GF-D8 (cell line): ENCODE measurements around the gene ZBP1.
A peak's percentile ranks its signal among the peaks of the same experiment; 100 is the strongest.

Experiments used
- DNase-seq: peaks from one replicate; lab custom pipeline; 2025; lab: John Stamatoyannopoulos, UW

ZBP1 gene

GRCh38 chr20:57585466-57586213 is 34.6 kb downstream of the ZBP1 start:
- no peak for DNase-seq

DNA sequence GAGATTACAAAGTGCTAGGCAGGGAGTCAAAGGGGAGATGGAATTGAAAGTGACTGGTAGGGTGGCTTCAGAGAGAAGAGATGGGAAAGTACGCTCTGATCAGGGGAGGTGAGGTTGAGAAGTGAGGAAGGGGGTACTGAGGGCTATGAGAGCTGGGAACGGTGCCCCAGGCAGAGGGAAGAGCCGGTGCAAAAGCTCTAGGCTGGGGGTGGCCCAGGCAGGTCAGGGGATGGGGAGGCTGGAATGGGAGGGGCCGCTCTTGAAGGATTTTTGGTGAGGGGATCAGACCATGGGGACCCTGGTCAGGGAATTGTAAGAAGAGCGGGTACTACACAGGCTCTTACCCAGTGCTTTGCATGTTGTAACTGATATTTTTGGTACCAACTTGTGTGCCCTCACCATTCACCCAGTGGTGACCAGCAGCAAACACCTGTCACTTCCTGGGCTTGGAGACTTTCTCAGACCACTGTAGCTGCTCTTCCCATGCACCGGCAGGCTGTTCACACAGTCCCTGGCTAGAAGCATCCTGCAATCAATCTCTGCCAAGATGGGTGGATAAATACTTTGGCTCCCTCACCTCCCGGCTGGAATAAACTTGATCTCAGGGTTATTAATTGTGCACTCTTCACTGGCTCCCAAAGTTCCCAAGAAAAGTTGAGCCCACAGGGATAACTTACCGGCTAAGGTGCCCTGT is 35.3 kb downstream of the ZBP1 start:
- DNase-seq, result no peak

- no peak for DNase-seq
Observed at GRCh38 chr20:57583289-57584257, 36.7 kb downstream of the ZBP1 start.

GRCh38 chr20:57582432-57583288 is 37.6 kb downstream of the ZBP1 start:
- DNase-seq, result no peak

- no peak for DNase-seq
Observed at GRCh38 chr20:57582029-57582378, 38.2 kb downstream of the ZBP1 start.

GRCh38 chr20:57581202-57582028 is 38.8 kb downstream of the ZBP1 start:
- DNase-seq, result peak; percentile 1

DNA sequence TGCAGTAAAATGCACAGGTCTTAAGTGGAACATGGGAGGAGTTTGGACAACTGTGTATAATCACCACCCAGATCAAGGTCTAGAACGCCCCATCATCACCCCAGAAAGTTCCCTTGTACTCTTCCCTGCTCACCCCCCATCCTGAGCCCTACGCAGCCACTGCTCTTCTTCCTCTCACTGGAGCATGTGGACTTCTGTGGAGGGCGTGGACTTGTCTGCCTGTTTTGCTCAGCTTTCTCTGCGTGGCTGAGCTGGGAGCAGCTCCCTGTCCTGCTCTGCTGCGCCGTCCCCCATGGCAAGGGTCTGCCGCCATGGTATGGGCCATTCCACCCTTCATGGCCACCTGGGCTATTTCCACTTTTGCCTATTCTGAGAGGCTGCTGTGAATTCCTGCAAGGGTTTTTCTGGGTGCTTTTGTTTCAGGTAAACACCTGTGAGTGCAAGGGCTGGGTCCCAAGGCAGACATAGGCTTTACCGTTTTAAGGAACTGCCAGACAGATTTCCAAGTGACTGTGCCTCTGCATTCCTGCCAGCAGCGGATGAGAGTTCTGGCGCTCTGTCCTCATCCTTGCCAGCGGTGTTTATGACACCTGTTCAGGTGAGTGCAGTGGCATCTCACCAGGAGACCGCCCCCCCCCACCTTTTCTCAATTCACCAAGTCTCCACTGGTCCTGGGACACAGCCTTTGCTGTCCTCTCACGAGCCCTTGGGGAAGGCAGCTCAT is 39.6 kb downstream of the ZBP1 start:
- no peak for DNase-seq

GRCh38 chr20:57579898-57580447 is 40.3 kb downstream of the ZBP1 start:
- DNase-seq, result no peak

DNA sequence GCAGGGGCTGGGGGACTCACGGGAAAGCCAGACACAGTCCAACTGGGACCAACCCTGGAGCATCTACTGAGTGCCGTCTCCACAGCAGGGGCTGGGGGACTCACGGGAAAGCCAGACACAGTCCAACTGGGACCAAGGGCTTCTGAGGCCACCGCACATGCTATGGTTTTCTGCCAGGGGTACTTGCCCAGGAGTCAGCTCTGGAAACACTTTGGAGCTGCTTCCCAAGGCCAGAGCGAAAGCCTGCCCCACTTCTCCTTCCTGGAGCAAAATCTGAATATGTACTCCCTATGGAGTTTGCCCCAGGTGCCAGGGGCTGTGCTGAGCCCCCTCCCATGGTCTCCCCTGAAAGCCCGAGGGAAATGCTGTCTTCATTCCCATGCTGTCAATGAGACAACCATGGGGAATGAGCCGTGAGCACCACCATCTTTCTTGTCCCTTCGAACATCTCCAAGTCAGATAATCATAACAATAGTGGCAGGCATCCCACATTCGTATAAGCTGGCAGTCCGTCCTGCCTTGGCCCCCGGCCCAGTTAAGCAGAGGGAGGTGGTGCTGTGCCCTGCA is 40.8 kb downstream of the ZBP1 start:
- no peak for DNase-seq

DNA sequence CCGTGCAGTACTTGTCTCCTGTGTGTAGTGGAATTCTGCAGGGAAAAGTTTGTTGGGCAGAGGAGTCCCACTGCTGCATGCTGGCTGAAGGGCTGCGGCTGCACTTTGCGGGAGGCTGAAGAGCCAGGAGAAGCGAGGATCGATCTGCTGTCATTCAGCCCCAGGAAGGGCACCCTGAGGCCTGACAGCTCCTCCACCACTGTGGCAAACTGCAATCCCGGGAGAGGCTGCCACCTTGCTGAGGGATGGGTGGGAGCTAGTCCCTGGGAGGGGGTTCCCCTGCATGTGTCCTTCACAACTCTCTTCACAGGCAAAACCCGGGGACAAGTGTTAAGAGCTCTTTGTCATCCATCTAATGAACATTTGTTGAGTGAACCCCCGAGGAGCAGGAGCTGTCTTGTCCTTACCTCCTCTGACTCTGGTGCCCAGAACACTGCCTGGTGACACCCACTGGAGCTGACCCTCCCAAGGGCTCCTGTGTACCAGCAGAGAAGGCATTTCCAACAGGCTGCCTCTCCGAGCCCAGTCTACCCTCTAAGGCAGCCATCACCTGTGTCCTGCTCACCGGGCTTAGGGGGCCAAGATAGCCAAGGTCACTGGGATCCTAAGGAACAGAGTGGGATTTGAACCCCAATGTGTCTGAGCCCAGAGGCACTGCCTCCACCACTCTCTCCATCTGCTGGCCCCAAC is 41.6 kb downstream of the ZBP1 start:
- no peak for DNase-seq

GRCh38 chr20:57577679-57578475 is 42.3 kb downstream of the ZBP1 start:
- no peak for DNase-seq

DNA sequence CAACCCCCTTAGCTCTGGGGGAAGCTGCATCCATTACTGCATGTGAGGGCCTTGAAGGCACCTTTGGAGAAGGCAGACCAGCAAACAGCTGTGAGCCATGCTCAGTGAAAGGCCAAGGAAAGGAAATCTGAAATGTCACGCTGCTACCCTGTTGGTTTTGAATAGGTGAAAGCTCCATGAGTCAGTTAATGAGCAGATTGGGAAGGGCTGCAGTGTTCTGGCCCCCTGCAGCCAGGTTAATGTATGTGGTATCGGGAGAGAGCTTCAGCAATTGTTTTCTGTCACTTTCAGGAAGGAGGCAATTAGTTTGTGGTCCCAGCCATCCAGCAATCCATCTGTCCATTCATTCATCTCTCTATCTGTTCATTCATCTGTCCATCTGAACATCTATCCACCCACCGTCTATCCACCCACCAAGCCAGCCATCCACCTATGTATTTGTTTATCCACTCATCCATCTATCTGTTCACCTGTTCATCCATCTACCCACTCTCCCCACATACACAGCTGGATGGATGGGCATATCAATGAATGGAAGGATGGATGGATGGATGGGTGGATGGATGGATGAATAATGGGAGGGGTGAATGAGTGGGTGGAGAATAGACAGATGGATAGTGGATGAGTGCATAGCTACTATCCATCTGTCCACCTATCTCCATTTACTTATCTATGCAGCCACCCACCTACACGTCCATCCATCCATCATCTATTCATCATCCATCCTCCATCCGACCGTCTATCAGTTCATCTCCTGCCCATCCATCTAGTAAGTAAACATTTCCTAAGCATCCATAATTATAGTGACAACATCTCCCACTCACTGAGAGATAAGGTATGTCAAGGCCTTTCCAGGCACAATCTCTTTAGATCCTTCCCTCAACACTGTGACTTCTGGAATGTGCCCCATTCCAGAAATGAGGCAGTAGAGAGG is 43.3 kb downstream of the ZBP1 start:
- DNase-seq, result no peak

DNA sequence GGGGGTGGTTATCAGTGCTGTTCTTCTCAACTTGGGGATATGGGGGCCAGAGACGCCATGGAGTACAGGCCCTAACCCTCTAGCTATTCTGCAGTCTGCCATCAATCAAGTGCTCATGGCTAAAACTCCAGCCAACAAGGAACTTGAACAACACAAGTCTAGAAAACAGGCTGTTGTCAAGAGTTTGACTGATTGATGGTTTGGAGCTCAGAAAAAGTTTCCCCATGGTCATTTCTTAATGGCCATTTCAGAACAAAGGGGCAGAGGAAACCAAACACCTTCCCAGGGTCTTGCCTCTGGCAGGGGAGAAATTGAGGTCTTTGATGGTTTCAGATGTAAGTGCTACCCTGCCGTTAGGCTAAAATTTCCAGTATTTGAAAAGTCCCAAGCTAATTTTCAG is 44.2 kb downstream of the ZBP1 start:
- no peak for DNase-seq

DNA sequence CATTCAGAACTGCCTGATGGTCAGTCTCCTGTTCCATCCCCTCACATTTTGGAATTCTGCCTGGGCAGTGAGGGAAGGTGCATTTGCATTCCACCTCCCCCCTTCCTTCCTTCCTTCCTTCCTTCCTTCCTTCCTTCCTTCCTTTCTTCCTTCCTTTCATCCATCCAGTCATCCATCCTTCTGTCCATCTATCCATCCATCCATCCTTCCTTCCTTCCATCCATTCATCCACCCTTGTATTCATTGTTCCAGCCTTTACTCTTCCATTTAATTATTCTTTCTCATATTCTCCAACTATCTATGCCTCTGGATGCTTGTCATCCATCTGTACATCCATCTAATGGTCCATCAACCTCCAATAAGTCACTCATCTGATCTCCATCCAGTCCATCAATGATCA is 45.3 kb downstream of the ZBP1 start:
- no peak for DNase-seq

DNA sequence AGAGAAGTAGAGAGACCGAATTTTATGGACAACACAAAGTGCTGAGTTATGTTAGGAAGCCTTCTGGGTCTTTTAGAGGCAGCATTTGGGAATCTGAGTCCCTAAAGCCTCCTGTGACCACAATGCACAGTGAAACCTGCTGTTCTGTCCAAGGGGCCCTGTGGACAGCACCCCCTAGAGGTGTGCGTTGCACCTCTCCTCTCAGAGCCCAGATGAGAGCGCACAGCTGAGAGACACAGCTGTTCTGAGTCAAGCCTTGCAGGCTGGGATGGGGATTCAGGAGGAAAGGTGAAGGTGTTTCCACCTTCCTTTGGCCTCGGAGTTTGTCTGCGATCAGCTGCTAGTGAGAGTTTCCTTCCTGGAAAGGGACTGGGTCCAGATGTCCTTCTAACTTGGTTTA is 46.3 kb downstream of the ZBP1 start:
- no peak for DNase-seq

GRCh38 chr20:57573242-57573641 is 47.0 kb downstream of the ZBP1 start:
- no peak for DNase-seq
